Nephron progenitor cell (in vitro differentiated cells): ENCODE measurements around the gene TBRG4.

Experiments used
- DNase-seq: peaks from one replicate; pipeline ENCODE4 v3.0.0; 2021
- H3K27ac Mint-ChIP-seq: 2 replicates; pipeline ENCODE4 v1.8.0; 2021; ENCODE audit warnings: mild to moderate bottlenecking, moderate library complexity, mixed read lengths
- H3K27me3 Mint-ChIP-seq: 2 replicates; pipeline ENCODE4 v1.8.0; 2021; ENCODE audit warnings: mild to moderate bottlenecking, low read depth, mixed read lengths; ENCODE audit not compliant: poor library complexity
- H3K36me3 Mint-ChIP-seq: 2 replicates; pipeline ENCODE4 v1.8.0; 2021; ENCODE audit warnings: low read depth, mixed read lengths
- H3K4me1 Mint-ChIP-seq: 2 replicates; pipeline ENCODE4 v1.8.0; 2021; ENCODE audit warnings: mixed read lengths
- H3K4me3 Mint-ChIP-seq: 2 replicates; pipeline ENCODE4 v1.8.0; 2021; ENCODE audit warnings: mild to moderate bottlenecking, moderate library complexity, mixed read lengths
- H3K9me3 Mint-ChIP-seq: 2 replicates; pipeline ENCODE4 v1.8.0; 2021; ENCODE audit warnings: mild to moderate bottlenecking, moderate library complexity, mixed read lengths
- TF ChIP-seq, protein P1 (sequence below): fragments of 200-600 bp; sonication (generic); IDR thresholded peaks from 2 replicates; pipeline ENCODE4 v1.5.0; 2021; ENCODE audit warnings: antibody characterized with exemption

Gene TBRG4

DNA sequence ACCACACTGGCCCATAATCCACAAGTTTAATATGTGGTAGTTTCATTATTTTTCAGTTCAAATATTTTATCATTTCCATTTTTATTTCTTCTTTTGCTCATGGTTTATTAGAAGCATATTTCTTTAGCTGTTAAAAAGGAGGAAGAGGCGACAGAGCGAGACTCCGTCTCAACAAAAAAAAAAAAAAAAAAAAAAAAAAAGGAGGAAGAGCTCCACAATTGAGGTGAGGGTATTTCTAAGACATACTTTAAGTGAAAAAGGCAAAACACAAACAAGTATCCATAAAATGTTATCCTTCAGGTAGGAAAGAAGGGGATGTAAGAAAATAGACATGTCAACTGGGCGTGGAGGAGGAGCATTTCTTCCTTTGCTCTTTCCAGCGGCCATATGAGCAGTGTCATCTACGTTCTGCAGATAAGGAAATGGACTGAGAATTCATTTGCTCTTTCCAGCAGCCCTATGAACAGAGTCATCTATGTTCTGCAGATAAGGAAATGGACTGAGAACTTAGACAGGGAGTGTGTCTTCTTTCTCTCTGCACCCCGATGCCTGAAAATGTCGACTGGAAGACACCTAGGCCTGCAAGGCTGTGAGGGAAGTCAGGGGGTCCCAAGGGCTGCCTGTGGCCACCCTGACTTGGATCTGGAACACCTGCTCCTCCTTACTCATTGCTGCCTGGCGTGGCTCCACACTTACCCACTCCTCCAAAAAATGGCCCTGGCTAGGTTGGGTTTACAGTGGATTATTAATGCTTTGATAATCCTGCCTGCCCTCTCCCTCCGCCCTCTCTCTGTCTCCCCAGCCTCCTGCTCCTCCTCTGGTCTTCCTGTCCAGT lies 27.2 kb upstream of the TBRG4 start:
- Mint-ChIP-seq H3K4me1 (peaks cover 6% of the 10 kb centered on the region), H3K4me3 (no peak overlapping the region), H3K27ac (no peak overlapping the region), H3K27me3 (peaks cover 23% of the 10 kb centered on the region), H3K9me3 (no peaks in the 10 kb centered on the region), H3K36me3 (no peaks in the 10 kb centered on the region)
- DNase-seq: no peak
- TF ChIP-seq, protein P1, sequence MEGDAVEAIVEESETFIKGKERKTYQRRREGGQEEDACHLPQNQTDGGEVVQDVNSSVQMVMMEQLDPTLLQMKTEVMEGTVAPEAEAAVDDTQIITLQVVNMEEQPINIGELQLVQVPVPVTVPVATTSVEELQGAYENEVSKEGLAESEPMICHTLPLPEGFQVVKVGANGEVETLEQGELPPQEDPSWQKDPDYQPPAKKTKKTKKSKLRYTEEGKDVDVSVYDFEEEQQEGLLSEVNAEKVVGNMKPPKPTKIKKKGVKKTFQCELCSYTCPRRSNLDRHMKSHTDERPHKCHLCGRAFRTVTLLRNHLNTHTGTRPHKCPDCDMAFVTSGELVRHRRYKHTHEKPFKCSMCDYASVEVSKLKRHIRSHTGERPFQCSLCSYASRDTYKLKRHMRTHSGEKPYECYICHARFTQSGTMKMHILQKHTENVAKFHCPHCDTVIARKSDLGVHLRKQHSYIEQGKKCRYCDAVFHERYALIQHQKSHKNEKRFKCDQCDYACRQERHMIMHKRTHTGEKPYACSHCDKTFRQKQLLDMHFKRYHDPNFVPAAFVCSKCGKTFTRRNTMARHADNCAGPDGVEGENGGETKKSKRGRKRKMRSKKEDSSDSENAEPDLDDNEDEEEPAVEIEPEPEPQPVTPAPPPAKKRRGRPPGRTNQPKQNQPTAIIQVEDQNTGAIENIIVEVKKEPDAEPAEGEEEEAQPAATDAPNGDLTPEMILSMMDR: no peak

DNA sequence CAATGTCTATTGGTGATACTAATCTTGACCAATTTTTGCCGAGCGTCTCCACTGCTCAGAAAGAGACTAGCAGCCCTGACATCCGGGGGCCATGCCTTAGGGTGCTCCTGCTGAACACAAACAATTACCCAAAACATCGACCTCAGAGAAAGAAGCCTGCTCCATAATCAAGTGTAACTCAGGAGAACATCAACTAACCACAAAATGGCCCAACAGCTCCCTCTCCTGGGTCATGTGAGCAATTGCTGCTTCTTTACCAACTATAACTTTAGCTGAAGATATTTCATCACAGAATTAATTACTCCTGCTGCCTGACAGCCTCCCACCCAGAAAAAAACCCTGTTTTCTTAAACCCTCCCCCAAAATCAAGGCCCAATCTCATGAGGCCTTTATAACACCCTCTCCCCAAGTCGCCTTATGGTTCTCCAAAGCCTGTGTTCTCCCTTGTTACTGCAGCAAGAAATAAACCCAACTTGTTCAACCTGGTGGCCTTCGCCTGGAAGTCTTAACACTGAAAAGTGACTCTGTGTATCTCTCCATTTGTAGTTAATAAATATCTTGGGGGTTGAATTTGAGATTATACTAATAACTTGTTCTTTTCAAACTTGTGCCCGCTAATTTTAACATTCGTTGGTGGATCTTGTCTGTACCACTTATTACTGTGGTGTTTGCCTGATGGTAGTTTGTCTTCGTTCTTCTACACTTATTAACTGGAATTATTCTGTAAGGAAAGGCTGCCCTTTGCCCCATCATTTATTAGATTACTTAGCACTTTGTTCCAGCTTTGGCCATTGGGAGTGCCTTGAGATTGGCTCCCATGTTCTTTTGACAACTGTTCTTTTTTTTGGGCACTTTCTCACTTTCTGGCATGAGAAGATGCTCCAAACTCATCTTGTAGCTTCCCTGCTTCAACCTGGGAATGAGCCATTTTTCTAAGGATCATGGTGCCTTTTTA lies 24.9 kb upstream of the TBRG4 start:
- no peaks in the 10 kb centered on the region for H3K36me3 Mint-ChIP-seq
- H3K9me3 Mint-ChIP-seq: no peaks in the 10 kb centered on the region
- TF ChIP-seq, protein P1: peak; percentile 85
- DNase-seq: peak; percentile 65
- peaks cover 24% of the 10 kb centered on the region for H3K27me3 Mint-ChIP-seq
- no peak overlapping the region for H3K4me3 Mint-ChIP-seq
- no peak overlapping the region for H3K27ac Mint-ChIP-seq
- peaks cover 6% of the 10 kb centered on the region for H3K4me1 Mint-ChIP-seq

DNA sequence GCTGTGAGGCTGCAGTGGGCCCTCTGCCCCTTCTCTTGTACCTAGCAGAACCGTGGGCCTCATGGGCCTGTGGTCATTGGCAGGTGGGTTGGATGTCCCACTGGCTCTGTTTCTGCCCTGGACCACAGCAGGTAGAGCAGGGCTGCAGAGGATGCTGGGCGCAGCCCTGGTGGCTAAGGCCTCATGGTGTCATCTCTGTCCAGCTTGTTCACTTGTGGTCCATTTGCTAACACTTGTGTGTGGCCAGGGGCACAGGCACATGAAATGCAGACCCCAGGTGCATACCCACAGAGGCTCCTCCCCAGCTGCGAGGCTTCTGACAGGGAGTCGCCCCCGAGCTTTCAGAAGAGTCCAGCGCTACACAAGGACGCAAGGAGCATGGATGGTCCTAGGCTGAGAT lies 22.4 kb upstream of the TBRG4 start:
- Mint-ChIP-seq H3K27ac (no peak overlapping the region), H3K9me3 (no peaks in the 10 kb centered on the region), H3K4me3 (no peak overlapping the region), H3K4me1 (peaks cover 14% of the 10 kb centered on the region), H3K27me3 (peaks cover 27% of the 10 kb centered on the region), H3K36me3 (no peaks in the 10 kb centered on the region)
- TF ChIP-seq, protein P1: no peak
- DNase-seq: no peak

DNA sequence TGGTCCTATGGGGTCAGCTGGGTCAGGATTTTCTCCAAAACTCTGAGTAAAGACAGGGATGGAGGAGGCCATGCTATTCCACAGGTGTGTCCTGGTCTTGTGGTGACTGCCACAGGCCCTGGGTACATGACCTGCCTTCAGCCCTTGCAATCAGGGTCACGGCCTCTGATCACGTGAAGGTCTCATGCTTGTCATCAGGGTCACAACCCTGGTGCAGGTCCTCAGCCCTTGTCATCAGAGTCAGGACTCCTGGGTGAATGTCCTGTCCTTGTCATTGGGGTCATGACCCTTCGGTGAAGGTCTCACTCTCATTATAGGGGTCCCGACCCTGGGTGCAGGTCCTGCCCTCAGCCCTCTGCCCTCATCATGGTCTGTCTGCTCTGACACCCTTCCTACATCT lies 21.9 kb upstream of the TBRG4 start:
- no peak overlapping the region for H3K27ac Mint-ChIP-seq
- no peaks in the 10 kb centered on the region for H3K9me3 Mint-ChIP-seq
- H3K27me3 Mint-ChIP-seq: peaks cover 27% of the 10 kb centered on the region
- TF ChIP-seq, protein P1: no peak
- H3K4me3 Mint-ChIP-seq: no peak overlapping the region
- no peaks in the 10 kb centered on the region for H3K36me3 Mint-ChIP-seq
- no peak for DNase-seq
- H3K4me1 Mint-ChIP-seq: peaks cover 14% of the 10 kb centered on the region

DNA sequence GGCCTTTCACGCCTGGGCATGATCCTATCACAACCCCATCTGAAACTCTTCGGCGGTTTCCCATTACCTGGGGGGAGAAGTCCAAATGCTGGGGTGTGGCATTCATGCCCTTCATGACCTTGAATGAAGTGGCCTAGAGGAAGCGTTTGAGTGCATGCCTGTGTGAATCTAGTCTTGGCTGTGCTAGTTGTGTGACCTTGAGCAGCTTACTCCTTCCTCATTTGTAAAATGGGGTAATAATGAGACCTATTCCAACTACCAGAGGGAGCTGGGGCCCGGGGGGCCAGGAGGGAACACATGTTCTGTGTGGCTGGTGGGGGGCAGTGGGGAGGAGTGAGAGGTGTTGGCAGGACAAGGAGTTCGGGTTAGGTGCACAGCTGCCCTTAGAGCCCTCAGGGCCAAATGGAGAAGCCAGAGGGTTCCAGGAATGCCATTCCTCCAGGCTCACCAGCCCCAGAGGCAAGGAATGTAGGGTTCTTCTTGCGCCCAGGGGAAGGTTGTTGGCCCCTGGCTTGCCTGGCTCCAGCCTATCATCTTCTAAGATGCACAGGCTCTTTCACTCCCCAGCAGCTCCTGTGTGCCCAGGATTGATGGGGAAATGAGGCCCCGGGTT lies 21.3 kb upstream of the TBRG4 start:
- no peak overlapping the region for H3K27ac Mint-ChIP-seq
- H3K4me1 Mint-ChIP-seq: peaks cover 14% of the 10 kb centered on the region
- H3K4me3 Mint-ChIP-seq: no peak overlapping the region
- peaks cover 25% of the 10 kb centered on the region for H3K27me3 Mint-ChIP-seq
- TF ChIP-seq, protein P1: no peak
- no peaks in the 10 kb centered on the region for H3K36me3 Mint-ChIP-seq
- H3K9me3 Mint-ChIP-seq: no peaks in the 10 kb centered on the region
- no peak for DNase-seq
